ENCODE data around the gene GPR146.

- TF ChIP-seq CTCF (IDR thresholded peaks at IDR 0.05) (no peak), POLR2A (IDR thresholded peaks at IDR 0.05) (no peak)
Measured at GRCh38 chr7:1054861-1055450, 10.6 kb downstream of the GPR146 start.

Measured in stomach (tissue), 4 donors.